ENCODE data around the gene HLX. TPM values are rescaled to one million over a fixed set of nuclear protein-coding genes. Genes with fewer than 3 reads are reported as not detected.

The HLX gene
- total RNA-seq, 1 donor from 2014 or later: 2.3 TPM

DNA sequence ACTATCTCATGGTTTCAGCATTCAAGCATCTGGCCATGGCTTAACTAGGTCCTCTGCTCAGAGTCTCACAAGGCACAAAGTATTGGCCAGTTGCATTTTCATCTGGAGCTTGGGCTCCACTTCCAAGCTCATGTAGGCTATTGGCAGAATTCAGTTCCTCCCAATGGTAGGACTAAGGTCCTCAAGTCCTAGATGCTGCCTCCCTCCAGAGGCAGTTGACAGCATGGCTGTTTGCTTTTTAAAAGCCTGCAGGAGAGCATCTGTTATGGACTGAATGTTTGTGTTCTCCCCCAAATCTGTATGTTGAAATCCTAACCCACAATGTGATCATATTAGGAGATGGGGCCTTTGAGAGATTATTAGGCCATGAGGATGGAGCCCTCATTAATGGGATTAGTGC, 38.0 kb upstream of the HLX start:
- no peaks in the 10 kb centered on the region for H3K9me3 Mint-ChIP-seq
- H3K27ac Mint-ChIP-seq: no peak overlapping the region
- TF ChIP-seq, protein P1, sequence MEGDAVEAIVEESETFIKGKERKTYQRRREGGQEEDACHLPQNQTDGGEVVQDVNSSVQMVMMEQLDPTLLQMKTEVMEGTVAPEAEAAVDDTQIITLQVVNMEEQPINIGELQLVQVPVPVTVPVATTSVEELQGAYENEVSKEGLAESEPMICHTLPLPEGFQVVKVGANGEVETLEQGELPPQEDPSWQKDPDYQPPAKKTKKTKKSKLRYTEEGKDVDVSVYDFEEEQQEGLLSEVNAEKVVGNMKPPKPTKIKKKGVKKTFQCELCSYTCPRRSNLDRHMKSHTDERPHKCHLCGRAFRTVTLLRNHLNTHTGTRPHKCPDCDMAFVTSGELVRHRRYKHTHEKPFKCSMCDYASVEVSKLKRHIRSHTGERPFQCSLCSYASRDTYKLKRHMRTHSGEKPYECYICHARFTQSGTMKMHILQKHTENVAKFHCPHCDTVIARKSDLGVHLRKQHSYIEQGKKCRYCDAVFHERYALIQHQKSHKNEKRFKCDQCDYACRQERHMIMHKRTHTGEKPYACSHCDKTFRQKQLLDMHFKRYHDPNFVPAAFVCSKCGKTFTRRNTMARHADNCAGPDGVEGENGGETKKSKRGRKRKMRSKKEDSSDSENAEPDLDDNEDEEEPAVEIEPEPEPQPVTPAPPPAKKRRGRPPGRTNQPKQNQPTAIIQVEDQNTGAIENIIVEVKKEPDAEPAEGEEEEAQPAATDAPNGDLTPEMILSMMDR (conservative IDR thresholded peaks at IDR 0.05): no peak
- H3K4me3 Mint-ChIP-seq: no peak overlapping the region
- peaks cover 3% of the 10 kb centered on the region for H3K4me1 Mint-ChIP-seq (ENCODE audit: unreplicated experiment)
- H3K27me3 Mint-ChIP-seq: no peaks in the 10 kb centered on the region
- DNase-seq (ENCODE audit: extremely low spot score, unreplicated experiment): no peak
- H3K36me3 Mint-ChIP-seq: no peaks in the 10 kb centered on the region

DNA sequence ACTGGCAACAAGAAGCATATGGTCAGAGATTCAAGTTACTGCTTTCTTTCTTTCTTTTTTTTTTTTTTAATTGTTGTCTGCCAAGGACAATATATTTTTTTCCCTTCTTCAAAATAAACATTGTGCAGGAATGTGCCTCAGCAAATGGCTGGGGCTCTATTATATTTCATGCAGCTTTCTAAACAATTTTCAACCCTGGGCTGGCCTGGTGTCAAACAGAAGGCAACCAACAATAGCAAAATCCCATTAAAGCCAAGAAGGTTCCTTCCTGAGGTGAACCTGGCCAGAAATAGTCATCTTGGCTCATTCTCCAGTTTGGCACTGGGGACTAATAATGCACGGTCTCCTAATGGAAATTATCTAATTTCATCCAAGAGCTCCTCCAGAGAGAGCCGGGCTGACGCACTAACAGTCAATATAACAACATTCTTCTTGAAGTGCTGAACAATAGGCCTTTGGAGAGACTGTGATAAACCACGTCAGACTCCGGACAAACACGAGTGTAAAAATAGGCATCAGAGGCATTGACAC, 35.7 kb upstream of the HLX start:
- Mint-ChIP-seq H3K27me3 (peaks cover 3% of the 10 kb centered on the region), H3K4me3 (no peak overlapping the region), H3K27ac (no peak overlapping the region), H3K9me3 (no peaks in the 10 kb centered on the region), H3K36me3 (no peaks in the 10 kb centered on the region), H3K4me1 (ENCODE audit: unreplicated experiment) (peaks cover 3% of the 10 kb centered on the region)
- no peak for DNase-seq (ENCODE audit: extremely low spot score, unreplicated experiment)
- TF ChIP-seq, protein P1 (conservative IDR thresholded peaks at IDR 0.05): no peak

DNA sequence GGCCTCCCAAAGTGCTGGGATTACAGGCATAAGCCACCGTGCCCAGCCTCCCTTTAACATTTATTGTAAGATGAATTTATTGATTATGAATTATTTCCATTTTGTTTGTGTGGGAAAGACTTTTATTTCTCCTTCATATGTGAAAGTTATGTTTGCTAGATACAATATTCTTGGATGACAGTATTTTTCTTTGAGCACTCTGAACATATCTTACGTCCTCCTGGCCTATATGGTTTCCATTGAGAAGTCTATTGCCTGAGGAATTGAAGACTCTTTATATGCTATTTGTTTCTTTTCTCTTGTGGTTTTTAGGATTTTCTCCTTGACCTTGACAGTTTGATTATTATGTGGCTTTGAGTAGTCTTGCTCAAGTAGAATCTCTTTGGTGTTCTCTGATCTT, 26.8 kb upstream of the HLX start:
- H3K4me3 Mint-ChIP-seq: no peak overlapping the region
- H3K36me3 Mint-ChIP-seq: no peaks in the 10 kb centered on the region
- peaks cover 5% of the 10 kb centered on the region for H3K9me3 Mint-ChIP-seq
- TF ChIP-seq, protein P1 (conservative IDR thresholded peaks at IDR 0.05): no peak
- H3K4me1 Mint-ChIP-seq (ENCODE audit: unreplicated experiment): no peaks in the 10 kb centered on the region
- peaks cover 11% of the 10 kb centered on the region for H3K27me3 Mint-ChIP-seq
- no peak for DNase-seq (ENCODE audit: extremely low spot score, unreplicated experiment)
- H3K27ac Mint-ChIP-seq: no peak overlapping the region

DNA sequence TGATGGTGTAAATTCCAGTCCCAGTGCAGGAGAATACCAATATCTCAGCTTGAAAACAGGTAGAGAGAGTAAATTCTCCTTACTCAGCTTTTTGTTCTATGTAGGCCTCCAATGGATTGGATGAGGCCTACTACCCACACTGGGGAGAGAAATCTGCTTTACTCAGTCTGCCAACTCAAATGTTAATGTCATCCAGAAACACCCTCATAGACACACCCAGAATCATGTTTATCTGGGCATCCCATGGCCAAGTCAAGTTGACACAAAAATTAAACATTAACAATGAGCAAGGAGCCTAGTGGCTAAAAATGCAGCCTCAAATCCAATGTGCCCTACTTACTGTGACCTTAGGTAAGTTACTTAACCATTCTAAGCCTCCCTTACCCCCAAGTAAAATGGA, 6.9 kb upstream of the HLX start:
- Mint-ChIP-seq H3K27me3 (peaks cover 88% of the 10 kb centered on the region), H3K4me3 (no peak overlapping the region), H3K27ac (no peak overlapping the region), H3K36me3 (no peaks in the 10 kb centered on the region), H3K9me3 (peaks cover 5% of the 10 kb centered on the region), H3K4me1 (ENCODE audit: unreplicated experiment) (peaks cover 8% of the 10 kb centered on the region)
- DNase-seq (ENCODE audit: extremely low spot score, unreplicated experiment): no peak
- TF ChIP-seq, protein P1 (conservative IDR thresholded peaks at IDR 0.05): no peak

DNA sequence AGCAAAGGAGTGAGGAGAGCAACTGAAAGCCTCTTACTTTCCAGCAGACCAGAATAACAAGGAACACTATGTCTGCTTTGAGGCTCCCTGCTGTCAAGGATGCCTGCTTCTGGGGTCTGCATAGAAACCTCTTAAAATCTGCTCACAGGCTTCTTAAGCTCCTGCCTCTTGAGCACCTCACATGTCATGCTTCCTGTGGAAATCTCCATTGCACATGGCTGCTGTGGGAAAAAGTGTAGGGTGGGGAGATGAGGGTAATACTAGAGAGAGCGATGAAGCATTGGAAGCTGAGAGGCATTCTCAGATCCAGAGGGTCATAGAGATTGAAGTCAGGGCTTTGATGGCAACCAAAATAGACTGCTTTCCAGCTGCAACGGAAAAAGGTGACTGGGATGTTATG, 6.2 kb upstream of the HLX start:
- H3K36me3 Mint-ChIP-seq: no peaks in the 10 kb centered on the region
- H3K4me1 Mint-ChIP-seq (ENCODE audit: unreplicated experiment): peaks cover 15% of the 10 kb centered on the region
- TF ChIP-seq, protein P1 (conservative IDR thresholded peaks at IDR 0.05): no peak
- H3K9me3 Mint-ChIP-seq: no peaks in the 10 kb centered on the region
- no peak overlapping the region for H3K27ac Mint-ChIP-seq
- DNase-seq (ENCODE audit: extremely low spot score, unreplicated experiment): no peak
- H3K27me3 Mint-ChIP-seq: peaks cover 91% of the 10 kb centered on the region
- no peak overlapping the region for H3K4me3 Mint-ChIP-seq
